HEK293 (cell line): ENCODE results near the gene CLNK.

Experiments
- ATF2 ChIP-seq: fragments of 450-650 bp; formaldehyde crosslinking; IDR thresholded peaks from 2 replicates; pipeline ENCODE4 v1.5.1; 2016; ENCODE audit warnings: missing biosample characterization, missing genetic modification characterization, low read depth
- BCL11A ChIP-seq: fragments of 450-650 bp; formaldehyde crosslinking; IDR thresholded peaks from 2 replicates; pipeline ENCODE4 v1.5.1; 2016; ENCODE audit warnings: low read depth, missing biosample characterization, missing genetic modification characterization
- CTCF ChIP-seq: fragments of 450-650 bp; formaldehyde crosslinking; IDR thresholded peaks from 2 replicates; pipeline ENCODE4 v1.5.1; 2016; ENCODE audit warnings: missing biosample characterization, missing genetic modification characterization
- PATZ1 ChIP-seq: fragments of 450-650 bp; formaldehyde crosslinking; IDR thresholded peaks from 2 replicates; pipeline ENCODE4 v1.5.1; 2016; ENCODE audit warnings: missing biosample characterization, missing genetic modification characterization
- SP2 ChIP-seq: fragments of 450-650 bp; formaldehyde crosslinking; IDR thresholded peaks from 2 replicates; pipeline ENCODE4 v1.5.1; 2016; ENCODE audit warnings: missing biosample characterization, missing genetic modification characterization
- ZNF10 ChIP-seq: fragments of 450-650 bp; formaldehyde crosslinking; IDR thresholded peaks from 2 replicates; pipeline ENCODE4 v1.5.1; 2017; ENCODE audit warnings: missing biosample characterization, missing genetic modification characterization
- ZNF138 ChIP-seq: fragments of 450-650 bp; formaldehyde crosslinking; IDR thresholded peaks from 2 replicates; pipeline ENCODE4 v1.5.1; 2016; ENCODE audit warnings: missing biosample characterization, missing genetic modification characterization, borderline replicate concordance
- ZNF274 ChIP-seq, 2 experiments: fragments of 200-500 bp in 1 of 2; fragments of 450-650 bp in 1 of 2; sonication (Bioruptor generic) in 1 of 2; formaldehyde crosslinking in 1 of 2; IDR thresholded peaks; 2 replicates each; pipeline versions ENCODE4 v1.5.1 to v1.6.1; 2014 to 2016; ENCODE audit warnings: borderline replicate concordance in 1 of 2, inconsistent platforms in 1 of 2, low read length in 1 of 2, missing biosample characterization in 1 of 2, missing genetic modification characterization in 1 of 2
- ZNF292 ChIP-seq: fragments of 450-650 bp; formaldehyde crosslinking; IDR thresholded peaks from 2 replicates; pipeline ENCODE4 v1.5.1; 2016; ENCODE audit warnings: low read depth, missing biosample characterization, missing genetic modification characterization, borderline replicate concordance
- ZNF639 ChIP-seq: fragments of 450-650 bp; formaldehyde crosslinking; IDR thresholded peaks from 2 replicates; pipeline ENCODE4 v1.5.1; 2016; ENCODE audit warnings: missing biosample characterization, missing genetic modification characterization
- ZNF792 ChIP-seq: fragments of 450-650 bp; formaldehyde crosslinking; IDR thresholded peaks from 2 replicates; pipeline ENCODE4 v1.5.1; 2016; ENCODE audit warnings: missing biosample characterization, missing genetic modification characterization
- ZNF843 ChIP-seq: fragments of 450-650 bp; formaldehyde crosslinking; IDR thresholded peaks from 2 replicates; pipeline ENCODE4 v1.5.1; 2016; ENCODE audit warnings: missing biosample characterization, missing genetic modification characterization
- ZXDB ChIP-seq: fragments of 450-650 bp; formaldehyde crosslinking; IDR thresholded peaks from 2 replicates; pipeline ENCODE4 v1.5.1; 2016; ENCODE audit warnings: missing biosample characterization, missing genetic modification characterization
- TF ChIP-seq, protein P1 (sequence below): fragments of 450-650 bp; formaldehyde crosslinking; IDR thresholded peaks from 2 replicates; pipeline ENCODE4 v1.5.1; 2017; ENCODE audit warnings: missing biosample characterization, mild to moderate bottlenecking, missing genetic modification characterization, moderate library complexity

GRCh38 chr4:10640561-10641201 is 43.9 kb downstream of the CLNK start:
- no peak for TF ChIP-seq CTCF (tag by site-specific recombination)
- no peak for TF ChIP-seq ZNF274 (IDR thresholded peaks at IDR 0.05; ENCODE audit: low read length)
- no peak for TF ChIP-seq ZNF274 (tag by site-specific recombination; IDR thresholded peaks at IDR 0.05; ENCODE audit: borderline replicate concordance)
- TF ChIP-seq ZNF292 (tag by site-specific recombination): no peak
- TF ChIP-seq PATZ1 (tag by site-specific recombination): no peak
- no peak for TF ChIP-seq ZNF792 (tag by site-specific recombination)
- TF ChIP-seq ZXDB (tag by site-specific recombination): no peak
- TF ChIP-seq ZNF138 (tag by site-specific recombination): no peak
- no peak for TF ChIP-seq BCL11A (tag by site-specific recombination)
- no peak for TF ChIP-seq SP2
- TF ChIP-seq, protein P1, sequence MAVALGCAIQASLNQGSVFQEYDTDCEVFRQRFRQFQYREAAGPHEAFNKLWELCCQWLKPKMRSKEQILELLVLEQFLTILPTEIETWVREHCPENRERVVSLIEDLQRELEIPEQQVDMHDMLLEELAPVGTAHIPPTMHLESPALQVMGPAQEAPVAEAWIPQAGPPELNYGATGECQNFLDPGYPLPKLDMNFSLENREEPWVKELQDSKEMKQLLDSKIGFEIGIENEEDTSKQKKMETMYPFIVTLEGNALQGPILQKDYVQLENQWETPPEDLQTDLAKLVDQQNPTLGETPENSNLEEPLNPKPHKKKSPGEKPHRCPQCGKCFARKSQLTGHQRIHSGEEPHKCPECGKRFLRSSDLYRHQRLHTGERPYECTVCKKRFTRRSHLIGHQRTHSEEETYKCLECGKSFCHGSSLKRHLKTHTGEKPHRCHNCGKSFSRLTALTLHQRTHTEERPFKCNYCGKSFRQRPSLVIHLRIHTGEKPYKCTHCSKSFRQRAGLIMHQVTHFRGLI (tag by site-specific recombination): no peak
- no peak for TF ChIP-seq ZNF639
- no peak for TF ChIP-seq ZNF10 (tag by site-specific recombination)
- no peak for TF ChIP-seq ATF2 (tag by site-specific recombination)
- no peak for TF ChIP-seq ZNF843 (tag by site-specific recombination)
